HG02759 (cell line): ENCODE data around the gene PCDHA4.

ENCODE experiments used
- ATAC-seq: cut with Tn5 transposase; IDR thresholded peaks from one replicate; pipeline ENCODE4 v1.9.1; 2021; ENCODE audit warnings: mild to moderate bottlenecking, moderate library complexity; ENCODE audit not compliant: unreplicated experiment

Gene PCDHA4

DNA sequence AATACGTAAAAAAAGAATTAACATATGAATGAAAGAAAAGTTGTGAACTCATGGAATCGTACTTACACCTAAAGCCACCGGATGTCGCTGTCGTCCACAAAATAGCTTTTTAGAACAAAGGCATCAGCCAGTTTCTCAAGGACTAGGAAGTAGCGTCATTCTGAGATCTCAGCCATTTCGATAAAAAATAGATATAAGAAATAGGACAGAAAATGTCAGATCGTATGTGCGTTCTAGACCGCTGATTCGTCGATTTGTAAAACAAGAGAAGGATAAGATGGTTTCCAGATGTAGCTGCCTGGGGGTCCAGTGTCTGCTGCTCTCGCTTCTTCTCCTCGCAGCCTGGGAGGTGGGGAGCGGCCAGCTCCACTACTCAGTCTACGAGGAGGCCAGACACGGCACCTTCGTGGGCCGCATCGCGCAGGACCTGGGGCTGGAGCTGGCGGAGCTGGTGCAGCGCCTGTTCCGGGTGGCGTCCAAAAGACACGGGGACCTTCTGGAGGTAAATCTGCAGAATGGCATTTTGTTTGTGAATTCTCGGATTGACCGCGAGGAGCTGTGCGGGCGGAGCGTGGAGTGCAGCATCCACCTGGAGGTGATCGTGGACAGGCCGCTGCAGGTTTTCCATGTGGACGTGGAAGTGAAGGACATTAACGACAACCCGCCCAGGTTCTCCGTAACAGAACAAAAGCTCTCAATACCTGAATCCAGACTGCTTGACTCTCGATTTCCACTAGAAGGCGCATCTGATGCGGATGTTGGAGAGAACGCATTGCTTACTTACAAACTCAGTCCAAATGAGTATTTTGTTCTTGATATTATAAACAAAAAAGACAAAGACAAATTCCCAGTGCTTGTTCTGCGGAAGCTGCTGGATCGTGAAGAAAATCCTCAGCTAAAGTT is 49.2 kb downstream of the PCDHA4 start, which contains the start of gene PCDHA10:
Gene PCDHA10 (plus strand): TSS at position 126 of the 903 bp plus-strand sequence. CDS start 152 bp downstream, at position 278.
- ATAC-seq: no peak

DNA sequence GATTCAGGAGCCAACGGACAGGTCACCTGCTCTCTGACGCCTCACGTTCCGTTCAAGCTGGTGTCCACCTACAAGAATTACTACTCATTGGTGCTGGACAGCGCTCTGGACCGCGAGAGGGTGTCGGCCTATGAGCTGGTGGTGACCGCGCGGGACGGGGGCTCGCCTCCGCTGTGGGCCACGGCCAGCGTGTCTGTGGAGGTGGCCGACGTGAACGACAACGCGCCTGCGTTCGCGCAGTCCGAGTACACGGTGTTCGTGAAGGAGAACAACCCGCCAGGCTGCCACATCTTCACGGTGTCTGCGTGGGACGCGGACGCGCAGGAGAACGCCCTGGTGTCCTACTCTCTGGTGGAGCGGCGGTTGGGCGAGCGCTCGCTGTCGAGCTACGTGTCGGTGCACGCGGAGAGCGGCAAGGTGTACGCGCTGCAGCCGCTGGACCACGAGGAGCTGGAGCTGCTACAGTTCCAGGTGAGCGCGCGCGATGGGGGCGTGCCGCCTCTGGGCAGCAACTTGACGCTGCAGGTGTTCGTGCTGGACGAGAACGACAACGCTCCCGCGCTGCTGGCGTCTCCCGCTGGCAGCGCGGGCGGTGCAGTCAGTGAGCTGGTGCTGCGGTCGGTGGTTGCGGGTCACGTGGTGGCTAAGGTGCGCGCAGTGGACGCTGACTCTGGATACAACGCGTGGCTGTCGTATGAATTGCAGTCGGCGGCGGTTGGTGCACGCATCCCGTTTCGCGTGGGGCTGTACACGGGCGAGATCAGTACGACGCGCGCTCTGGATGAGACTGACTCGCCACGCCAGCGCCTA is 50.5 kb downstream of the PCDHA4 start:
- ATAC-seq: no peak

DNA sequence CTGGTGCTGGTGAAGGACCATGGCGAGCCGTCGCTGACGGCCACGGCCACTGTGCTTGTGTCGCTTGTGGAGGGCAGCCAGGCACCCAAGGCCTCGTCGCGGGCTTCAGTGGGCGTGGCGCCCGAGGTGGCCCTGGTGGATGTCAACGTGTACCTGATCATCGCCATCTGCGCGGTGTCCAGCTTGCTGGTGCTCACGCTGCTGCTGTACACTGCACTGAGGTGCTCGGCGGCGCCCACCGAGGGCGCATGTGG is 51.0 kb downstream of the PCDHA4 start:
- ATAC-seq: no peak

DNA sequence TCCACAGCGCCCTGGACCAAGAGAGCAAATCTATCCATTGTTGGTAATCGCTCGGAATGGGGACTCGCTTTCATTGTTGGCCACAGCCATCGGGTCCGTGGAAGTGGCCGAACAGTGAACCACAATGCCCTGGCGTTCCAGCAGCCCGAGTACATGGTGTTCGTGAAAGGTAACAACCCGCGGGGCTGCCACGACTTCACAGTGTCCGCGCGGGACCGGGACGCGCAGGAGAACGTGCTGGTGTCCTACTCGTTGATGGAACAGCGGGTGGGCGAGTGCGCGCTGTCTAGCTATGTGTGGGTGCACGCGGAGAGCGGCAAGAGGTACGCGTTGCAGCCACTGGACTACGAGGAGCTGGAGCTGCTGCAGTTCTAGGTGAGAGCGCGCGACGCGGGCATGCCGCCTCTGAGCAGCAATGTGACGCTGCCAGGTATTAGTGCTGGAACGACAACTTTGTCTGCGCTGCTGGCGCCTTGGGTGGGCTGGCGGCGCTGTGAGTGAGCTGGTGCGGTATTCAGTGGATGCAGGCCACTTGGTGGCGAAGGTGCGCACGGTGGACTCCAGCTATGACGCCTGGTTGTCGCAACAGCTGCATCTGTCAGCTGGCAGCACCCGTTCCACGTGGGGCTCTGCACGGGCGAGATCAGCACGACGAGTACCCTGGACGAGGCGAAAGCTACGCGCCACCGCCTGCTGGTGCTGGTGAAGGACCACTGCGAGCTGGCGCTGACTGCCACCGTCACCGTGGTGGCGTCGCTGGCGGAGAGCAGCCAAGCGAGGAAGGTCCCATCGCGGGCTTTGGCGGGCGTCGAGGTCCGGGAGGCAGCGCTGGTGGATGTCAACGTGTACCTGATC is 55.8 kb downstream of the PCDHA4 start:
- ATAC-seq: no peak
